HepG2 (cell line): ENCODE data around the gene SUPT6H. TPM values are rescaled to one million over a fixed set of nuclear protein-coding genes. Genes with fewer than 3 reads are reported as not detected.
A peak's percentile ranks its signal among the peaks of the same experiment; 100 is the strongest.

Experiments
- ATF6 ChIP-seq: sonication (generic); formaldehyde crosslinking; conservative IDR thresholded peaks from 2 replicates; pipeline ENCODE4 v1.4.0; 2020; ENCODE audit warnings: missing genetic modification reagents
- BRCA1 ChIP-seq: sonication (generic); formaldehyde crosslinking; IDR thresholded peaks from 2 replicates; pipeline ENCODE4 v1.4.0; 2020; ENCODE audit warnings: missing genetic modification reagents
- CBX1 ChIP-seq: IDR thresholded peaks from one replicate; pipeline ENCODE4 v1.6.1; 2016; ENCODE audit warnings: antibody characterized with exemption, low read depth
- CEBPB ChIP-seq: IDR thresholded peaks from 2 replicates; pipeline ENCODE4 v1.6.1; 2011; ENCODE audit warnings: low read depth, low read length, improper control_type of control experiment, borderline replicate concordance
- EHMT2 ChIP-seq: fragments of 200-600 bp; sonication (generic); IDR thresholded peaks from 2 replicates; pipeline ENCODE4 v1.7.0; 2017; ENCODE audit warnings: antibody characterized with exemption, low read depth, low read length, borderline replicate concordance
- FOXM1 ChIP-seq: sonication (generic); formaldehyde crosslinking; IDR thresholded peaks from 2 replicates; pipeline ENCODE4 v1.5.0; 2020; ENCODE audit warnings: missing genetic modification reagents
- NFYC ChIP-seq: IDR thresholded peaks from 2 replicates; pipeline ENCODE4 v1.6.1; 2016; ENCODE audit warnings: missing genetic modification reagents, missing compliant biosample characterization
- PHF20 ChIP-seq: sonication (generic); formaldehyde crosslinking; IDR thresholded peaks from 2 replicates; pipeline ENCODE4 v1.5.0; 2020; ENCODE audit warnings: mild to moderate bottlenecking, missing genetic modification reagents
- SMARCE1 ChIP-seq: fragments of 450-650 bp; IDR thresholded peaks from 2 replicates; pipeline ENCODE4 v1.6.1; 2017; ENCODE audit warnings: borderline replicate concordance
- SP5 ChIP-seq: IDR thresholded peaks from 2 replicates; pipeline ENCODE4 v1.6.1; 2016; ENCODE audit warnings: low read depth, borderline replicate concordance
- TBP ChIP-seq: sonication (generic); formaldehyde crosslinking; IDR thresholded peaks from 2 replicates; pipeline ENCODE4 v1.5.0; 2020; ENCODE audit warnings: missing genetic modification reagents
- U2AF1 ChIP-seq: fragments of 200-400 bp; formaldehyde crosslinking; optimal IDR thresholded peaks from 2 replicates; pipeline ENCODE3; 2017; ENCODE audit warnings: mild to moderate bottlenecking, low read depth, low read length
- YY1 ChIP-seq: IDR thresholded peaks from 2 replicates; pipeline ENCODE4 v1.6.1; 2011; ENCODE audit warnings: low read length, low read depth, moderate library complexity, mild to moderate bottlenecking; ENCODE audit not compliant: insufficient read depth, insufficient replicate concordance
- ZFP36L2 ChIP-seq: sonication (generic); formaldehyde crosslinking; IDR thresholded peaks from 2 replicates; pipeline ENCODE4 v1.4.0; 2020; ENCODE audit warnings: missing genetic modification reagents
- ZKSCAN1 ChIP-seq: fragments of 150-350 bp; IDR thresholded peaks from 2 replicates; pipeline ENCODE4 v1.6.1; 2014; ENCODE audit warnings: low read length
- ZNF530 ChIP-seq: sonication (generic); formaldehyde crosslinking; IDR thresholded peaks from 2 replicates; pipeline ENCODE4 v1.5.0; 2020; ENCODE audit warnings: low read depth, mild to moderate bottlenecking, missing genetic modification reagents
- ZNF777 ChIP-seq: sonication (generic); formaldehyde crosslinking; IDR thresholded peaks from 2 replicates; pipeline ENCODE4 v1.4.0; 2020; ENCODE audit warnings: missing genetic modification reagents
- ZNF782 ChIP-seq: sonication (generic); formaldehyde crosslinking; IDR thresholded peaks from 2 replicates; pipeline ENCODE4 v1.4.0; 2020; ENCODE audit warnings: missing genetic modification reagents, mild to moderate bottlenecking, borderline replicate concordance
- ZNF788 ChIP-seq: sonication (generic); formaldehyde crosslinking; IDR thresholded peaks from 2 replicates; pipeline ENCODE4 v1.5.0; 2020; ENCODE audit warnings: mild to moderate bottlenecking, missing genetic modification reagents, borderline replicate concordance
- ZXDC ChIP-seq: sonication (generic); formaldehyde crosslinking; IDR thresholded peaks from 2 replicates; pipeline ENCODE4 v1.5.0; 2020; ENCODE audit warnings: mild to moderate bottlenecking, missing genetic modification reagents
- polyA plus RNA-seq, 8 experiments: library from polyadenylated mRNA; depleted of rRNA in 3 of 8; stranded (reverse) in 7 of 8; unstranded in 1 of 8; fragments of >200 nt; fragmentation: Illumina TruSeq in 4 of 8; extraction: Trizol in 4 of 8; gene quantifications; 2 replicates each; pipeline versions ENCODE4 v1.2.1 to v1.2.3, GENCODE V29; 2011 to 2016; ENCODE audit warnings: low read depth in 4 of 8, missing spikeins in 1 of 8, mixed read lengths in 1 of 8; ENCODE audit not compliant: insufficient read depth in 1 of 8
- total RNA-seq, 5 experiments: library from RNA; depleted of rRNA; stranded (reverse); fragments of >200 nt; fragmentation: Illumina TruSeq; extraction: Trizol; gene quantifications; 2 replicates each; pipeline ENCODE4 v1.2.3, GENCODE V29; 2016; ENCODE audit warnings: low read depth in 1 of 5
- TF ChIP-seq, protein P1 (sequence below): sonication (generic); formaldehyde crosslinking; IDR thresholded peaks from 2 replicates; pipeline ENCODE4 v1.5.0; 2020; ENCODE audit warnings: mild to moderate bottlenecking, missing genetic modification reagents, moderate library complexity
- TF ChIP-seq, protein P2 (sequence below): sonication (generic); formaldehyde crosslinking; conservative IDR thresholded peaks from 2 replicates; pipeline ENCODE4 v1.8.0; 2022; ENCODE audit warnings: low read depth, missing genetic modification reagents

The SUPT6H gene
- total and polyA plus RNA-seq, 2 of the 13 experiments (the other 11 are each of a cell fraction or from before 2014, with no cell fraction given): 32.7 to 39.9 TPM

GRCh38 chr17:28726627-28727491 lies 64.9 kb downstream of the SUPT6H start (continued):
- TF ChIP-seq ZFP36L2 (CRISPR knock-in tag) (no peak), ZNF782 (no peak; the same call in 1 of the 2 replicates), TBP (CRISPR knock-in tag) (no peak), NFYC (CRISPR knock-in tag) (no peak), FOXM1 (CRISPR knock-in tag) (no peak), U2AF1 (no peak), SP5 (peak; percentile 64), BRCA1 (CRISPR knock-in tag) (no peak), ZNF788 (CRISPR knock-in tag) (peak; percentile 58; the same call in 1 of the 2 replicates), SMARCE1 (no peak), CEBPB (no peak), CBX1 (peak; percentile 19), ATF6 (CRISPR knock-in tag) (0 out of 2 replicates have a peak, but pooled peaks have one; percentile 41), ZNF530 (no peak), PHF20 (0 out of 2 replicates have a peak, but pooled peaks have one; percentile 4), EHMT2 (no peak), ZXDC (CRISPR knock-in tag) (0 out of 2 replicates have a peak, but pooled peaks have one; percentile 13), ZNF777 (0 out of 2 replicates have a peak, but pooled peaks have one; percentile 23), YY1 (peak; percentile 63), ZKSCAN1 (no peak)
- TF ChIP-seq, protein P1, sequence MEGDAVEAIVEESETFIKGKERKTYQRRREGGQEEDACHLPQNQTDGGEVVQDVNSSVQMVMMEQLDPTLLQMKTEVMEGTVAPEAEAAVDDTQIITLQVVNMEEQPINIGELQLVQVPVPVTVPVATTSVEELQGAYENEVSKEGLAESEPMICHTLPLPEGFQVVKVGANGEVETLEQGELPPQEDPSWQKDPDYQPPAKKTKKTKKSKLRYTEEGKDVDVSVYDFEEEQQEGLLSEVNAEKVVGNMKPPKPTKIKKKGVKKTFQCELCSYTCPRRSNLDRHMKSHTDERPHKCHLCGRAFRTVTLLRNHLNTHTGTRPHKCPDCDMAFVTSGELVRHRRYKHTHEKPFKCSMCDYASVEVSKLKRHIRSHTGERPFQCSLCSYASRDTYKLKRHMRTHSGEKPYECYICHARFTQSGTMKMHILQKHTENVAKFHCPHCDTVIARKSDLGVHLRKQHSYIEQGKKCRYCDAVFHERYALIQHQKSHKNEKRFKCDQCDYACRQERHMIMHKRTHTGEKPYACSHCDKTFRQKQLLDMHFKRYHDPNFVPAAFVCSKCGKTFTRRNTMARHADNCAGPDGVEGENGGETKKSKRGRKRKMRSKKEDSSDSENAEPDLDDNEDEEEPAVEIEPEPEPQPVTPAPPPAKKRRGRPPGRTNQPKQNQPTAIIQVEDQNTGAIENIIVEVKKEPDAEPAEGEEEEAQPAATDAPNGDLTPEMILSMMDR: peak; percentile 99
- TF ChIP-seq, protein P2, sequence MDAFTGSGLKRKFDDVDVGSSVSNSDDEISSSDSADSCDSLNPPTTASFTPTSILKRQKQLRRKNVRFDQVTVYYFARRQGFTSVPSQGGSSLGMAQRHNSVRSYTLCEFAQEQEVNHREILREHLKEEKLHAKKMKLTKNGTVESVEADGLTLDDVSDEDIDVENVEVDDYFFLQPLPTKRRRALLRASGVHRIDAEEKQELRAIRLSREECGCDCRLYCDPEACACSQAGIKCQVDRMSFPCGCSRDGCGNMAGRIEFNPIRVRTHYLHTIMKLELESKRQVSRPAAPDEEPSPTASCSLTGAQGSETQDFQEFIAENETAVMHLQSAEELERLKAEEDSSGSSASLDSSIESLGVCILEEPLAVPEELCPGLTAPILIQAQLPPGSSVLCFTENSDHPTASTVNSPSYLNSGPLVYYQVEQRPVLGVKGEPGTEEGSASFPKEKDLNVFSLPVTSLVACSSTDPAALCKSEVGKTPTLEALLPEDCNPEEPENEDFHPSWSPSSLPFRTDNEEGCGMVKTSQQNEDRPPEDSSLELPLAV (CRISPR knock-in tag): no peak
